ENCODE measurements around the gene WDR3. TPM values are rescaled to one million over a fixed set of nuclear protein-coding genes. Genes with fewer than 3 reads are reported as not detected.

Gene WDR3
- total and polyA plus RNA-seq, 2 donors (not counting 1 experiment from before 2014, with no cell fraction given) = 5.5 to 18.5 TPM

- ChIA-PET POLR2A (no interaction called here), CTCF (interaction anchor here (1.1 kb wide), 1 partner anchor 15 kb away, joined by 4 read pairs; no protein-coding TSS in a partner anchor)
- no peak for TF ChIP-seq EZH2 (IDR thresholded peaks at IDR 0.05; ENCODE audit: borderline replicate concordance, insufficient read depth, low read depth, low read length, poor library complexity, severe bottlenecking)
- TF ChIP-seq CTCF (IDR thresholded peaks at IDR 0.05) = no peak
- H3K4me1 Mint-ChIP-seq = no peaks in the 10 kb centered on the region
- Histone ChIP-seq H3K27ac (ENCODE audit: low read length in 2 of 2) (no peak overlapping the region), H3K36me3 (replicated peaks in 1 of 2; ENCODE audit: control extremely low read depth in 1 of 2, control insufficient read depth in 1 of 2, extremely low read depth in 1 of 2, insufficient read depth in 2 of 2, low read length in 1 of 2) (peaks cover 18 to 67% of the 10 kb centered on the region in 2 experiments), H3K4me1 (ENCODE audit: control insufficient read depth in 2 of 2, insufficient read depth in 2 of 2, low read length in 2 of 2) (no peaks in the 10 kb centered on the region), H3K79me2 (ENCODE audit: control insufficient read depth, insufficient read depth, low read length) (peaks cover under 1% of the 10 kb centered on the region), H3K4me3 (ENCODE audit: control extremely low read depth in 1 of 5, extremely low read depth in 1 of 5, insufficient read depth in 1 of 5, low read depth in 2 of 5, low read length in 4 of 5) (no peak overlapping the region), H2AFZ (ENCODE audit: insufficient read depth, low read depth, low read length, poor library complexity, severe bottlenecking) (no peak overlapping the region), H3K4me2 (replicated peaks; ENCODE audit: low read depth, low read length, poor library complexity, severe bottlenecking) (no peak overlapping the region), H3K9me3 (ENCODE audit: control extremely low read depth in 1 of 3, control insufficient read depth in 2 of 3, insufficient read depth in 1 of 3, low read length in 2 of 3) (no peaks in the 10 kb centered on the region), H3K27me3 (replicated peaks in 1 of 4; ENCODE audit: control extremely low read depth in 1 of 4, control insufficient read depth in 3 of 4, insufficient read depth in 4 of 4, low read length in 3 of 4) (no peaks in the 10 kb centered on the region), H4K20me1 (ENCODE audit: control insufficient read depth, insufficient read depth, low read length, poor library complexity, severe bottlenecking) (peaks cover under 1% of the 10 kb centered on the region), H3K9ac (ENCODE audit: low read length) (no peak overlapping the region)
- intact Hi-C loops (cut with micrococcal nuclease) = no loop called here
- no peak overlapping the region for H3K4me3 Mint-ChIP-seq
- H3K27ac Mint-ChIP-seq = no peak overlapping the region
- no peak for DNase-seq
- H3K9me3 Mint-ChIP-seq (ENCODE audit: insufficient read depth) = no peaks in the 10 kb centered on the region
- ATAC-seq (ENCODE audit: low read depth) = no peak
- H3K27me3 Mint-ChIP-seq = no peaks in the 10 kb centered on the region
Measured at GRCh38 chr1:117911051-117911450, 18.5 kb upstream of the WDR3 start.

- CTCF ChIA-PET = no interaction called here
Measured at GRCh38 chr1:117919376-117919775, 10.2 kb upstream of the WDR3 start.

More at GRCh38 chr1:117919376-117919775, 10.2 kb upstream of the WDR3 start:
- Mint-ChIP-seq H3K4me3 (no peak overlapping the region), H3K9me3 (ENCODE audit: insufficient read depth) (no peaks in the 10 kb centered on the region), H3K27ac (no peak overlapping the region), H3K27me3 (no peaks in the 10 kb centered on the region), H3K4me1 (peaks cover 2% of the 10 kb centered on the region)
- no peaks in the 10 kb centered on the region for H3K9me3 ChIP-seq (ENCODE audit: control extremely low read depth in 1 of 3, control insufficient read depth in 2 of 3, insufficient read depth in 1 of 3, low read length in 2 of 3)
- peaks cover under 1 to 40% of the 10 kb centered on the region in 2 experiments for H3K36me3 ChIP-seq (replicated peaks in 1 of 2; ENCODE audit: control extremely low read depth in 1 of 2, control insufficient read depth in 1 of 2, extremely low read depth in 1 of 2, insufficient read depth in 2 of 2, low read length in 1 of 2)
- no peak overlapping the region for H2AFZ ChIP-seq (ENCODE audit: insufficient read depth, low read depth, low read length, poor library complexity, severe bottlenecking)
- H4K20me1 ChIP-seq (ENCODE audit: control insufficient read depth, insufficient read depth, low read length, poor library complexity, severe bottlenecking) = peaks cover 24% of the 10 kb centered on the region
- H3K4me2 ChIP-seq (replicated peaks; ENCODE audit: low read depth, low read length, poor library complexity, severe bottlenecking) = no peak overlapping the region
- DNase-seq (no peak), ATAC-seq (ENCODE audit: low read depth) (no peak)
- peaks cover 34% of the 10 kb centered on the region for H3K79me2 ChIP-seq (ENCODE audit: control insufficient read depth, insufficient read depth, low read length)
- no peak for TF ChIP-seq EZH2 (IDR thresholded peaks at IDR 0.05; ENCODE audit: borderline replicate concordance, insufficient read depth, low read depth, low read length, poor library complexity, severe bottlenecking)
- TF ChIP-seq CTCF (IDR thresholded peaks at IDR 0.05) = no peak
- POLR2A ChIA-PET = no interaction called here
- intact Hi-C loops (cut with micrococcal nuclease) = no loop called here
- H3K4me1 ChIP-seq (ENCODE audit: control insufficient read depth in 2 of 2, insufficient read depth in 2 of 2, low read length in 2 of 2) = no peaks in the 10 kb centered on the region
- H3K27ac ChIP-seq (ENCODE audit: low read length in 2 of 2) = no peak overlapping the region
- no peaks in the 10 kb centered on the region for H3K27me3 ChIP-seq (replicated peaks in 1 of 4; ENCODE audit: control extremely low read depth in 1 of 4, control insufficient read depth in 3 of 4, insufficient read depth in 4 of 4, low read length in 3 of 4)
- H3K9ac ChIP-seq (ENCODE audit: low read length) = no peak overlapping the region
- H3K4me3 ChIP-seq (ENCODE audit: control extremely low read depth in 1 of 5, extremely low read depth in 1 of 5, insufficient read depth in 1 of 5, low read depth in 2 of 5, low read length in 4 of 5) = no peak overlapping the region
